ENCODE data around the gene SLC6A13.

The SLC6A13 gene

DNA sequence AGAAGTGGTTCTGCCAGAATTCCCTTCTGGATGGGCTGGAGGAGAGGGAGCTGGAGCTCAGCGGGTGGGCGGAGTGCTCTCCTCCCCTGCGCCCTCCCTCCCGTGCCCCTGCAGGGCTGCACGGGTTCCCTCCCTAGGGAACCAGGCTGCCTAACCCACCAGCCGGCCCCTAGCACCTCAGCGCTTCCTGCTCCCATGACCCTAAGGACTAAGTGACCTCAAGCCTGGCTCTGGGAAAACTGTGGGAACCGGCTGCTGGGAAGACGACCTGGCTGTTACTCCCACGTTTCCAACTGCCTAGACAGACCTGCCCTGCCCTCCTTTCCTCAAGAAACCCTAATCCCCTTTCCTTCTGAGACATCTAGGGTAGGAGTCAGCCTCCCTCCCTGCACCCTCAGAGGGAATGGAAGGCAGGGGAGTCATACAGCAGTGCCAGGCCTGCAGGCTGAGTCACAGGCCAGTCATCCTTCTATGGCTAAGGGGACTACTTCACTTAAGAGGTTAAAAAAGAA, 80.2 kb downstream of the SLC6A13 start:
- H3K36me3 ChIP-seq (ENCODE audit: insufficient read depth, low read length), result no peaks in the 10 kb centered on the region
- no peaks in the 10 kb centered on the region for H3K9me2 ChIP-seq (ENCODE audit: low read depth, low read length)
- no peaks in the 10 kb centered on the region for H3K9me3 ChIP-seq (ENCODE audit: low read length)
- no peak overlapping the region for H3K4me3 ChIP-seq (ENCODE audit: low read depth, low read length, poor library complexity, severe bottlenecking)
- H2AFZ ChIP-seq (ENCODE audit: low read length), result no peak overlapping the region
- peaks cover 21% of the 10 kb centered on the region; the same call in 1 of the 2 replicates for H3K27me3 ChIP-seq (ENCODE audit: insufficient read depth, low read length)
- no peaks in the 10 kb centered on the region for H3K4me1 ChIP-seq (ENCODE audit: insufficient read depth, low read length, severe bottlenecking)
- no peaks in the 10 kb centered on the region for H3F3A ChIP-seq (ENCODE audit: insufficient read depth, low read length)
- no peak overlapping the region for H3K27ac ChIP-seq (ENCODE audit: low read depth, low read length, poor library complexity, severe bottlenecking)
- H3K4me2 ChIP-seq (ENCODE audit: low read length), result no peak overlapping the region
- H3K9ac ChIP-seq (ENCODE audit: low read length), result no peak overlapping the region
- no peaks in the 10 kb centered on the region for H4K20me1 ChIP-seq (ENCODE audit: insufficient read depth, low read length)
- H3K79me2 ChIP-seq (ENCODE audit: insufficient read depth, low read length), result no peaks in the 10 kb centered on the region
- TF ChIP-seq, protein P1, sequence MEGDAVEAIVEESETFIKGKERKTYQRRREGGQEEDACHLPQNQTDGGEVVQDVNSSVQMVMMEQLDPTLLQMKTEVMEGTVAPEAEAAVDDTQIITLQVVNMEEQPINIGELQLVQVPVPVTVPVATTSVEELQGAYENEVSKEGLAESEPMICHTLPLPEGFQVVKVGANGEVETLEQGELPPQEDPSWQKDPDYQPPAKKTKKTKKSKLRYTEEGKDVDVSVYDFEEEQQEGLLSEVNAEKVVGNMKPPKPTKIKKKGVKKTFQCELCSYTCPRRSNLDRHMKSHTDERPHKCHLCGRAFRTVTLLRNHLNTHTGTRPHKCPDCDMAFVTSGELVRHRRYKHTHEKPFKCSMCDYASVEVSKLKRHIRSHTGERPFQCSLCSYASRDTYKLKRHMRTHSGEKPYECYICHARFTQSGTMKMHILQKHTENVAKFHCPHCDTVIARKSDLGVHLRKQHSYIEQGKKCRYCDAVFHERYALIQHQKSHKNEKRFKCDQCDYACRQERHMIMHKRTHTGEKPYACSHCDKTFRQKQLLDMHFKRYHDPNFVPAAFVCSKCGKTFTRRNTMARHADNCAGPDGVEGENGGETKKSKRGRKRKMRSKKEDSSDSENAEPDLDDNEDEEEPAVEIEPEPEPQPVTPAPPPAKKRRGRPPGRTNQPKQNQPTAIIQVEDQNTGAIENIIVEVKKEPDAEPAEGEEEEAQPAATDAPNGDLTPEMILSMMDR (IDR thresholded peaks at IDR 0.05; ENCODE audit: low read length), result no peak
- no peak for TF ChIP-seq EZH2 (IDR thresholded peaks at IDR 0.05; ENCODE audit: borderline replicate concordance, low read length)

DNA sequence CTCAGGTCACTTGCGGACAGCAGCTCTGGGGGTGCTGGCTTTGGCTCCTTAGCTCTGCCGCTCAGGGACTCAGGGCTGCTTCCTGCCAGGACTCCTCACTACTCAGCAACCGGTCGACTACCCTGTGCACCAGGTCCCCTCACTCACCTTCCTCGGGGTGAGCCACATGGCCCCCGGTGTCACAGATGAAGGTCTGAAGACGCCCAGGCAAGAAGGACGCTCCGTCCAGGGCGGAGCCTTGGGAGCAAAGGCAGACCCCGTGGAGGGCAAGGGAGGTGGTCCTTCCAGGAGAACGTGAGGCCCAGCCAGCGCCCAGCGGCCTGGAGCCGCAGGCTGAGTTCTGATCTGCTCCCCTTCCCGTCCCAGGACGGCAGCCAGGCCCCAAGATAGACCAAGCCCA, 80.7 kb downstream of the SLC6A13 start:
- no peaks in the 10 kb centered on the region for H3K9me2 ChIP-seq (ENCODE audit: low read depth, low read length)
- no peak overlapping the region for H3K4me3 ChIP-seq (ENCODE audit: low read depth, low read length, poor library complexity, severe bottlenecking)
- no peaks in the 10 kb centered on the region for H3K79me2 ChIP-seq (ENCODE audit: insufficient read depth, low read length)
- no peak overlapping the region for H2AFZ ChIP-seq (ENCODE audit: low read length)
- H4K20me1 ChIP-seq (ENCODE audit: insufficient read depth, low read length), result no peaks in the 10 kb centered on the region
- no peaks in the 10 kb centered on the region for H3K36me3 ChIP-seq (ENCODE audit: insufficient read depth, low read length)
- no peak overlapping the region for H3K9ac ChIP-seq (ENCODE audit: low read length)
- H3K4me2 ChIP-seq (ENCODE audit: low read length), result no peak overlapping the region
- no peaks in the 10 kb centered on the region for H3K4me1 ChIP-seq (ENCODE audit: insufficient read depth, low read length, severe bottlenecking)
- no peaks in the 10 kb centered on the region for H3K9me3 ChIP-seq (ENCODE audit: low read length)
- no peak overlapping the region for H3K27ac ChIP-seq (ENCODE audit: low read depth, low read length, poor library complexity, severe bottlenecking)
- no peaks in the 10 kb centered on the region for H3F3A ChIP-seq (ENCODE audit: insufficient read depth, low read length)
- H3K27me3 ChIP-seq (ENCODE audit: insufficient read depth, low read length), result peaks cover 21% of the 10 kb centered on the region; the same call in 1 of the 2 replicates
- no peak for TF ChIP-seq EZH2 (IDR thresholded peaks at IDR 0.05; ENCODE audit: borderline replicate concordance, low read length)
- TF ChIP-seq, protein P1 (IDR thresholded peaks at IDR 0.05; ENCODE audit: low read length), result no peak

- Histone ChIP-seq H2AFZ (ENCODE audit: low read length) (no peak overlapping the region), H4K20me1 (ENCODE audit: insufficient read depth, low read length) (no peaks in the 10 kb centered on the region), H3K4me3 (ENCODE audit: low read depth, low read length, poor library complexity, severe bottlenecking) (no peak overlapping the region), H3K27me3 (ENCODE audit: insufficient read depth, low read length) (peaks cover 21% of the 10 kb centered on the region; the same call in 1 of the 2 replicates), H3F3A (ENCODE audit: insufficient read depth, low read length) (no peaks in the 10 kb centered on the region), H3K9me2 (ENCODE audit: low read depth, low read length) (no peaks in the 10 kb centered on the region), H3K4me1 (ENCODE audit: insufficient read depth, low read length, severe bottlenecking) (no peaks in the 10 kb centered on the region), H3K9me3 (ENCODE audit: low read length) (no peaks in the 10 kb centered on the region), H3K4me2 (ENCODE audit: low read length) (no peak overlapping the region), H3K9ac (ENCODE audit: low read length) (no peak overlapping the region), H3K36me3 (ENCODE audit: insufficient read depth, low read length) (no peaks in the 10 kb centered on the region), H3K27ac (ENCODE audit: low read depth, low read length, poor library complexity, severe bottlenecking) (no peak overlapping the region), H3K79me2 (ENCODE audit: insufficient read depth, low read length) (no peaks in the 10 kb centered on the region)
- no peak for TF ChIP-seq EZH2 (IDR thresholded peaks at IDR 0.05; ENCODE audit: borderline replicate concordance, low read length)
- TF ChIP-seq, protein P1 (IDR thresholded peaks at IDR 0.05; ENCODE audit: low read length), result no peak
Measured at GRCh38 chr12:180445-180844, 82.2 kb downstream of the SLC6A13 start.
